Parathyroid adenoma (tissue), 2 donors: ENCODE data around the gene INPP5K.
"Not testable (repeated sequence)": the region's sequence is repeated elsewhere in the genome, so short reads cannot be mapped to it uniquely, and the experiment has no call there.

Source experiments
- H2AFZ ChIP-seq: fragments of 300-600 bp; sonication (generic); one replicate; pipeline ENCODE4 v1.7.0; 2017; ENCODE audit warnings: antibody characterized with exemption, mild to moderate bottlenecking
- H3K27ac ChIP-seq: fragments of 300-600 bp; sonication (generic); one replicate; pipeline ENCODE4 v1.7.0; 2017
- H3K27me3 ChIP-seq: fragments of 300-600 bp; sonication (generic); one replicate; pipeline ENCODE4 v1.7.0; 2017; ENCODE audit warnings: low read length; ENCODE audit not compliant: control insufficient read depth, insufficient read depth
- H3K36me3 ChIP-seq: fragments of 300-600 bp; sonication (generic); one replicate; pipeline ENCODE4 v1.7.0; 2017; ENCODE audit warnings: low read length; ENCODE audit not compliant: control insufficient read depth, insufficient read depth
- H3K4me1 ChIP-seq: fragments of 300-600 bp; sonication (generic); one replicate; pipeline ENCODE4 v1.7.0; 2017; ENCODE audit warnings: control low read depth
- H3K4me2 ChIP-seq: fragments of 300-600 bp; sonication (generic); one replicate; pipeline ENCODE4 v1.7.0; 2017; ENCODE audit warnings: low read length
- H3K4me3 ChIP-seq: fragments of 300-600 bp; sonication (generic); one replicate; pipeline ENCODE4 v1.7.0; 2017; ENCODE audit warnings: low read depth, low read length
- H3K79me2 ChIP-seq: fragments of 300-600 bp; sonication (generic); one replicate; pipeline ENCODE4 v1.7.0; 2017; ENCODE audit warnings: control low read depth
- H3K9ac ChIP-seq: fragments of 300-600 bp; sonication (generic); one replicate; pipeline ENCODE4 v1.7.0; 2017; ENCODE audit warnings: mild to moderate bottlenecking
- H3K9me3 ChIP-seq: fragments of 300-600 bp; sonication (generic); one replicate; pipeline ENCODE4 v1.7.0; 2017; ENCODE audit warnings: low read length; ENCODE audit not compliant: control insufficient read depth
- CTCF ChIP-seq: fragments of 300-600 bp; sonication (generic); IDR thresholded peaks from one replicate; pipeline ENCODE4 v1.7.0; 2017; ENCODE audit warnings: antibody characterized with exemption, mild to moderate bottlenecking
- donor health status: primary hyperparathyroidism.

The INPP5K gene

GRCh38 chr17:1454541-1454940 is 61.9 kb downstream of the INPP5K start:
- Histone ChIP-seq H3K4me1 (peaks cover 8% of the 10 kb centered on the region), H3K4me3 (peak overlapping the region; percentile 86), H3K9ac (no peak overlapping the region), H3K79me2 (peaks cover 32% of the 10 kb centered on the region), H2AFZ (no peak overlapping the region), H3K9me3 (no peaks in the 10 kb centered on the region), H3K4me2 (peak overlapping the region; percentile 72), H3K27ac (peak overlapping the region; percentile 82), H3K27me3 (no peaks in the 10 kb centered on the region), H3K36me3 (no peaks in the 10 kb centered on the region)
- no peak for TF ChIP-seq CTCF

GRCh38 chr17:1453694-1454093 is 62.7 kb downstream of the INPP5K start:
- not testable (repeated sequence) for H3K4me3 ChIP-seq

GRCh38 chr17:1452836-1453235 is 63.6 kb downstream of the INPP5K start:
- H2AFZ ChIP-seq, result no peak overlapping the region
- H3K79me2 ChIP-seq, result peaks cover 49% of the 10 kb centered on the region
- H3K4me3 ChIP-seq, result no peak overlapping the region
- no peak overlapping the region for H3K9ac ChIP-seq
- H3K9me3 ChIP-seq, result no peaks in the 10 kb centered on the region
- no peak overlapping the region for H3K4me2 ChIP-seq
- peaks cover 8% of the 10 kb centered on the region for H3K4me1 ChIP-seq
- H3K27me3 ChIP-seq, result no peaks in the 10 kb centered on the region
- no peak for TF ChIP-seq CTCF
- H3K36me3 ChIP-seq, result no peaks in the 10 kb centered on the region
- H3K27ac ChIP-seq, result no peak overlapping the region

More at GRCh38 chr17:1453694-1454093, 62.7 kb downstream of the INPP5K start:
- H3K9ac ChIP-seq, H3K9me3 ChIP-seq, H3K4me2 ChIP-seq, H3K27ac ChIP-seq, H3K36me3 ChIP-seq, H2AFZ ChIP-seq, H3K4me1 ChIP-seq, H3K27me3 ChIP-seq: not testable (repeated sequence)
- H3K79me2 ChIP-seq, result peaks cover 41% of the 10 kb centered on the region

GRCh38 chr17:1450261-1450660 is 66.2 kb downstream of the INPP5K start:
- not testable (repeated sequence) for H3K4me2 ChIP-seq, H3K36me3 ChIP-seq, H3K9me3 ChIP-seq, H3K4me3 ChIP-seq, H3K27ac ChIP-seq, H3K9ac ChIP-seq, H2AFZ ChIP-seq, H3K4me1 ChIP-seq, H3K27me3 ChIP-seq
- peaks cover 74% of the 10 kb centered on the region for H3K79me2 ChIP-seq

- no peak for TF ChIP-seq CTCF
- H2AFZ ChIP-seq, result no peak overlapping the region
- H3K9ac ChIP-seq, result no peak overlapping the region
- H3K79me2 ChIP-seq, result peaks cover 80% of the 10 kb centered on the region
- no peak overlapping the region for H3K27ac ChIP-seq
- H3K4me3 ChIP-seq, result no peak overlapping the region
- no peaks in the 10 kb centered on the region for H3K9me3 ChIP-seq
- no peak overlapping the region for H3K4me2 ChIP-seq
- H3K4me1 ChIP-seq, result peaks cover 3% of the 10 kb centered on the region
- H3K27me3 ChIP-seq, result no peaks in the 10 kb centered on the region
- no peaks in the 10 kb centered on the region for H3K36me3 ChIP-seq
These were observed 66.9 kb downstream of the INPP5K start for GRCh38 chr17:1449412-1449967.

GRCh38 chr17:1447052-1447451 is 69.4 kb downstream of the INPP5K start:
- no peak for TF ChIP-seq CTCF
- Histone ChIP-seq H3K27me3 (no peaks in the 10 kb centered on the region), H2AFZ (no peak overlapping the region), H3K9me3 (no peaks in the 10 kb centered on the region), H3K4me2 (no peak overlapping the region), H3K4me1 (peaks cover 3% of the 10 kb centered on the region), H3K27ac (peak overlapping the region; percentile 15), H3K4me3 (no peak overlapping the region), H3K36me3 (no peaks in the 10 kb centered on the region), H3K9ac (no peak overlapping the region), H3K79me2 (peaks cover 88% of the 10 kb centered on the region)
